ENCODE results near the gene SFN.

- TF ChIP-seq CTCF (IDR thresholded peaks at IDR 0.05 in 2 of 3, conservative IDR thresholded peaks at IDR 0.05 in 1 of 3; ENCODE audit: borderline replicate concordance in 1 of 3, insufficient read depth in 1 of 3, low read depth in 2 of 3, low read length in 2 of 3): no peak
- TF ChIP-seq ZNF274 (IDR thresholded peaks at IDR 0.05; ENCODE audit: low read depth, low read length): no peak
- TF ChIP-seq MAX (IDR thresholded peaks at IDR 0.05): no peak
- no peak for TF ChIP-seq FOSL1 (IDR thresholded peaks at IDR 0.05; ENCODE audit: low read depth)
- TF ChIP-seq YY1 (IDR thresholded peaks at IDR 0.05; ENCODE audit: extremely low read depth, insufficient replicate concordance, low read depth, low read length): no peak
- no peak for TF ChIP-seq REST (IDR thresholded peaks at IDR 0.05; ENCODE audit: low read depth)
These were observed 6.8 kb upstream of the SFN start for GRCh38 chr1:26856181-26856580.
